22Rv1 (cell line): ENCODE results near the gene GAB4.

Experiments
- CTCF ChIP-seq: fragments of 450-650 bp; IDR thresholded peaks from 2 replicates; pipeline ENCODE4 v1.5.1; 2017; ENCODE audit warnings: mild to moderate bottlenecking
- ZFX ChIP-seq: fragments of 450-650 bp; IDR thresholded peaks from 2 replicates; pipeline ENCODE4 v1.6.1; 2017; ENCODE audit warnings: antibody characterized with exemption, borderline replicate concordance

GRCh38 chr22:16922076-16922475 is 85.9 kb downstream of the GAB4 start:
- TF ChIP-seq CTCF = no peak
- no peak for TF ChIP-seq ZFX
